WERI-Rb-1 (cell line): ENCODE measurements around the gene KIFC3.

ENCODE experiments used
- DNase-seq: peaks from one replicate; pipeline ENCODE4 v3.0.0-alpha.2; 2020
- H3K27ac ChIP-seq: fragments of 250-450 bp; sonication (Bioruptor Pico); 2 replicates; pipeline ENCODE4 v1.5.1; 2020; ENCODE audit warnings: mild to moderate bottlenecking, moderate library complexity
- H3K27me3 ChIP-seq: fragments of 250-450 bp; sonication (Bioruptor Pico); 2 replicates; pipeline ENCODE4 v1.5.1; 2021; ENCODE audit warnings: mild to moderate bottlenecking, low read depth, moderate library complexity; ENCODE audit not compliant: insufficient read depth, severe bottlenecking
- H3K36me3 ChIP-seq: fragments of 250-450 bp; sonication (Bioruptor Pico); 2 replicates; pipeline ENCODE4 v1.5.1; 2020; ENCODE audit warnings: mild to moderate bottlenecking, moderate library complexity
- H3K4me3 ChIP-seq: 2 replicates; pipeline ENCODE4 v1.5.1; 2011; ENCODE audit warnings: low read depth, mild to moderate bottlenecking, control low read depth, low read length
- H3K9me3 ChIP-seq: fragments of 250-450 bp; sonication (Bioruptor Pico); 2 replicates; pipeline ENCODE4 v1.5.1; 2021; ENCODE audit warnings: mild to moderate bottlenecking, moderate library complexity; ENCODE audit not compliant: severe bottlenecking
- CTCF ChIP-seq: IDR thresholded peaks from 2 replicates; pipeline ENCODE4 v1.5.1; 2011; ENCODE audit warnings: low read depth, mild to moderate bottlenecking, control low read depth, inconsistent platforms, low read length

Gene KIFC3

DNA sequence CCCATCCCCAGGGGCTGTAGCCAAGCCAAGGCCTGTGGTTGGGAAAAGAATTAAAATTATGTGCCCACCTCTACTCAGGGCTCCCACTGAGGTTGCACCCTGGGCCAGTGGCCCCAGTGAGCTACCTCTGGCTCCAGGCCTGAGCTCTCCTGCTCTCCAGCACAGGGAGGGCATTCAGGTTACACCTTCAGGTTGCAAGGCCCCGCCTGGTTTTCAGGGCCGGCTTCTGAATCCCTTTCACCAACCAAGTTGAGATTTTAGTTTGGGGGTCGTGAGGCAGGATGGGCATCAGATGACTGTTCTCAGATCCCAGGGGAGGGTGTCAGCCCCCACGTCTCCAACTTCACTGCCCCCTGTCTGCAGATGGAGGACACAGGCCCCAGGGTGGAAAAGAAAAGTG, 74.7 kb downstream of the KIFC3 start:
- no peaks in the 10 kb centered on the region for H3K27me3 ChIP-seq
- H3K4me3 ChIP-seq = no peak overlapping the region
- DNase-seq = no peak
- H3K27ac ChIP-seq = no peak overlapping the region
- TF ChIP-seq CTCF = no peak
- H3K9me3 ChIP-seq = no peaks in the 10 kb centered on the region
- no peaks in the 10 kb centered on the region for H3K36me3 ChIP-seq

- Histone ChIP-seq H3K4me3 (no peak overlapping the region), H3K9me3 (no peaks in the 10 kb centered on the region), H3K36me3 (no peaks in the 10 kb centered on the region), H3K27me3 (no peaks in the 10 kb centered on the region), H3K27ac (no peak overlapping the region)
- no peak for DNase-seq
- no peak for TF ChIP-seq CTCF
These were observed 75.8 kb downstream of the KIFC3 start for GRCh38 chr16:57726433-57726947.

DNA sequence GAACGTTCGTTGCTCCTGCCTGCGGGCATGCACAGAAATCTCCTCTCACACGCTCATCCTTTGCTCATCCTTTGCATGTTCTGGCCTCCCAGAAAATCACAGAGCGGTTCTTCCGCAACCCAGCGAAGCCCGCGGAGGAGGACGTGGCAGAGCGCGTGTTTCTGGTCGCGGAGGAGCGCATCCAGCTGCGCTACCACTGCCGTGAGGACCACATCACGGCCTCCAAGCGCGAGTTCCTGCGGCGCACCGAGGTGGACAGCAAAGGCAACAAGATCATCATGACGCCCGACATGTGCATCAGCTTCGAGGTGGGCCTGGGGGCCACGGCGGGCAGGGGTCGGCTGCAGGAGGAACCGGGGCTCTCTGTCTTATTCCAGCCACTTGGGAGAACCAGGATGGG, 76.3 kb downstream of the KIFC3 start:
- no peak overlapping the region for H3K27ac ChIP-seq
- DNase-seq = no peak
- no peaks in the 10 kb centered on the region for H3K9me3 ChIP-seq
- TF ChIP-seq CTCF = no peak
- no peaks in the 10 kb centered on the region for H3K36me3 ChIP-seq
- H3K27me3 ChIP-seq = no peaks in the 10 kb centered on the region
- H3K4me3 ChIP-seq = no peak overlapping the region

GRCh38 chr16:57725554-57725953, 76.7 kb downstream of the KIFC3 start:
- TF ChIP-seq CTCF = no peak
- no peak for DNase-seq
- Histone ChIP-seq H3K27me3 (no peaks in the 10 kb centered on the region), H3K4me3 (no peak overlapping the region), H3K9me3 (no peaks in the 10 kb centered on the region), H3K27ac (no peak overlapping the region), H3K36me3 (no peaks in the 10 kb centered on the region)

GRCh38 chr16:57725151-57725550, 77.1 kb downstream of the KIFC3 start:
- TF ChIP-seq CTCF = no peak
- no peak for DNase-seq
- Histone ChIP-seq H3K36me3 (no peaks in the 10 kb centered on the region), H3K27me3 (no peaks in the 10 kb centered on the region), H3K4me3 (no peak overlapping the region), H3K27ac (no peak overlapping the region), H3K9me3 (no peaks in the 10 kb centered on the region)

- no peak for TF ChIP-seq CTCF
- no peak for DNase-seq
- no peaks in the 10 kb centered on the region for H3K27me3 ChIP-seq
These were observed 77.8 kb downstream of the KIFC3 start for GRCh38 chr16:57724531-57724930.

More at GRCh38 chr16:57724531-57724930, 77.8 kb downstream of the KIFC3 start:
- no peak overlapping the region for H3K27ac ChIP-seq
- H3K36me3 ChIP-seq = no peaks in the 10 kb centered on the region
- no peaks in the 10 kb centered on the region for H3K9me3 ChIP-seq
- H3K4me3 ChIP-seq = no peak overlapping the region
